Aorta (tissue), 5 donors: Measurements from ENCODE around the gene THBD. TPM values are rescaled to one million over a fixed set of nuclear protein-coding genes. Genes with fewer than 3 reads are reported as not detected.
A peak's percentile ranks its signal among the peaks of the same experiment; 100 is the strongest.

Source experiments
- ATAC-seq: fragments of 200-7000 bp; cut with Tn5 transposase; one replicate; pipeline ENCODE4 v1.9.1; 2022; ENCODE audit warnings: moderate library complexity; ENCODE audit not compliant: low FRiP score
- DNase-seq, 2 donors: peaks; one replicate each; pipeline ENCODE4 v3.0.0-alpha.2; 2020
- H3K27ac ChIP-seq, 2 donors: one replicate each; pipeline ENCODE4 v1.5.1; 2013; ENCODE audit warnings: low read length in 2 of 2, mild to moderate bottlenecking in 2 of 2, moderate library complexity in 2 of 2, control low read depth in 1 of 2, inconsistent platforms in 1 of 2, low read depth in 1 of 2
- H3K27me3 ChIP-seq, 2 donors: one replicate each; pipeline ENCODE4 v1.6.1; 2013; ENCODE audit warnings: control low read depth in 1 of 2, low read length in 1 of 2, mild to moderate bottlenecking in 1 of 2, moderate library complexity in 1 of 2; ENCODE audit not compliant: insufficient read depth in 2 of 2, control insufficient read depth in 1 of 2
- H3K36me3 ChIP-seq, 2 donors: one replicate each; pipeline ENCODE4 v1.6.1; 2013; ENCODE audit warnings: control low read depth in 1 of 2, low read length in 1 of 2, mild to moderate bottlenecking in 1 of 2; ENCODE audit not compliant: insufficient read depth in 2 of 2, control insufficient read depth in 1 of 2
- H3K4me1 ChIP-seq, 2 donors: one replicate each; pipeline ENCODE4 v1.6.1; 2013; ENCODE audit warnings: low read length in 2 of 2, control low read depth in 1 of 2, mild to moderate bottlenecking in 1 of 2, moderate library complexity in 1 of 2; ENCODE audit not compliant: insufficient read depth in 2 of 2, control insufficient read depth in 1 of 2
- H3K4me3 ChIP-seq, 2 donors: one replicate each; pipeline ENCODE4 v1.5.1; 2013; ENCODE audit warnings: low read length in 2 of 2, control low read depth in 1 of 2, mild to moderate bottlenecking in 1 of 2
- H3K9me3 ChIP-seq: one replicate; pipeline ENCODE4 v1.6.1; 2013; ENCODE audit warnings: mild to moderate bottlenecking, low read length; ENCODE audit not compliant: control insufficient read depth
- WGBS, 2 donors: extraction: QIAGEN DNeasy Blood & Tissue Kit; methylation state at CpG; one replicate each; pipeline ENCODE4 v1.1.7; 2013; 5-methylcytosine and 5-hydroxymethylcytosine counted together
- intact Hi-C, 2 donors: fragments of 100-400 bp; cut with DNase I; formaldehyde crosslinking; loops; one replicate each; pipeline versions ENCODE4 v1.14.2 to v1.15.0; 2022
- polyA plus RNA-seq, 2 donors: library from polyadenylated mRNA; stranded (reverse); fragments of 200-250 nt; gene quantifications; one replicate each; pipeline ENCODE4 v1.2.3, GENCODE V29; 2013
- total RNA-seq, 2 donors: library from RNA; stranded (reverse); fragmentation: NEBNext Ultra II Directional; extraction: Animal tissue kit (Norgen Biotek cat#: 25700); gene quantifications; one replicate each; pipeline ENCODE4 v1.2.1, GENCODE V29; 2021
- donor health status: healthy with polysubstance abuse.
- donor health status: Bipolar disorder and iron deficiency.
- donor health status: DM: no; HTN: no; CAD: no.
- donor health status: DM: no; HTN: no; CAD: no.
- donor health status: DM: yes; HTN: yes; CAD: no.

Gene THBD
- total and polyA plus RNA-seq, 4 donors, result 8.5 to 79.8 (median 53.7) TPM

DNA sequence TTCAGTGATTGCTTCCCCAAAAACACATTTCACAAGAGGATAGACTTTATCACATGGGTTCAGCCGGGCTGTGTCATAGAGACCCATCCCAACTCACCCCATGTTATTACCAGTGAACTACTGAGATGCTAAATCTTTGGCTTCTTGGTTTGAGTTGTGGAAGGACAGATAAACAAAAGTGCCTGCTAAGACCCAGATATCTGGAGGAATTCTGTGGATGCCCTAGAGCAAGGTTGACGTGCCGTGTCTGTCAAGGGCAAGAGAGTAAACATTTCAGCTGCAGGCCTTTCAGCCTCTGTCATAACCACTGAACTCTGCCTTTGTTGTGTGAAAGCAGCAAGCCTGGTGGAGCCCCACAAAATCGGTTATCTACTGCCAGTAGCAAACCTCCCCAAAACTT is 11.2 kb upstream of the THBD start:
- intact Hi-C loops, result loop anchor here (5.0 kb wide), 2 partner anchors 87 to 298 kb away; no protein-coding TSS in a partner anchor
- 95 to 96% methylated on average over 4 of the region's 4 CpGs for WGBS, 2 donors
- DNase-seq, result no peak

DNA sequence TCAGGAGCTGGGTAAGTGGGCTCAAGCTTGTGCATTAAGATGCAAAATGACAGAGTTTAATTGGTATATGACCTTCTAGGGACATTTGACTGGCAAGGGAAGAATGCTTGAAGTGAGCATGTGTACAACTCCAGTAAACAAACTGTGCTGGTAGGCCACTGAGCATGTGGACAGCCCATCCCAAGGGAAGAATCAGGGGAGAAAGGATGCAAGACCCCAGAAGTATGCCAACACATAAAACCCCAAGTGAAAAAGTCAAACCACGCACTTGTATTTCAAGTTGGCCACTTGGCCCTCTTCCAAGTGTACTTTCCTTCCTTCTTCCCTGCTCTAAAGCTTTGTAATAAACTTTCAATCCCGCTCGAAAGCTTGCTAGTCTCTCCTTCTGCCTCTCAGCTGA is 10.4 kb upstream of the THBD start:
- 39 to 43% methylated on average over 3 of the region's 3 CpGs for whole genome bisulfite sequencing, 2 donors
- no peaks in the 10 kb centered on the region for H3K36me3 ChIP-seq
- H3K4me1 ChIP-seq, result peaks cover 10 to 14% of the 10 kb centered on the region in 2 donors
- intact Hi-C loops, result loop anchor here (5.0 kb wide), 2 partner anchors 87 to 298 kb away; no protein-coding TSS in a partner anchor
- no peaks in the 10 kb centered on the region for H3K9me3 ChIP-seq
- H3K4me3 ChIP-seq, result no peak overlapping the region
- peak in 1 of 2 donors; percentile 21 for DNase-seq
- peak overlapping the region; percentile 33 to 91 for H3K27ac ChIP-seq
- H3K27me3 ChIP-seq, result no peaks in the 10 kb centered on the region
- no peak for ATAC-seq

More for the DNA sequence above, 11.2 kb upstream of the THBD start:
- Histone ChIP-seq H3K9me3 (no peaks in the 10 kb centered on the region), H3K4me3 (no peak overlapping the region), H3K36me3 (no peaks in the 10 kb centered on the region), H3K4me1 (peaks cover 10 to 14% of the 10 kb centered on the region in 2 donors), H3K27ac (peak overlapping the region; percentile 91 to 99), H3K27me3 (no peaks in the 10 kb centered on the region)
- ATAC-seq, result no peak

DNA sequence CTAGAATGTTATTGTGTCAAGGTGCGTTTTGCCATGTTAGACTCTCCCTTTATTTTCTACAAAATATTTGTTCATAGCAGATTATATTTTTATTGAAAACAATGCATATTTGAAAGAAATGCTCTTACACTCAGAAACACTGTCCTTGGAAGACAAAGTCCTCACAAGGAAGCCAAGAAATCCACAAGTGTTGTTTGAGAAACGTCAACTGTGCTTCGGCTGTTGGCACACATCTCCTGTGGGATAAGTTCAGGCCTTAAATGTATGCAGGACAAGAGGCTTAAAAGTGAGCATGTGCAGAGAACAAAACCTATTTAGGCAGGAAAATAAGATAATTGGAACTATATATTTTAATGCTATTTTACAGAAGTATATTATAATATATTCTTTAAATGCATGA is 9.5 kb upstream of the THBD start:
- WGBS, 2 donors, result 44 to 47% methylated on average over 3 of the region's 3 CpGs
- Histone ChIP-seq H3K36me3 (no peaks in the 10 kb centered on the region), H3K4me3 (no peak overlapping the region), H3K9me3 (no peaks in the 10 kb centered on the region), H3K27me3 (no peaks in the 10 kb centered on the region), H3K4me1 (peaks cover 10 to 14% of the 10 kb centered on the region in 2 donors), H3K27ac (no peak overlapping the region)
- intact Hi-C loops, result no loop called here
- ATAC-seq (no peak), DNase-seq (no peak)

GRCh38 chr20:23058240-23058639 is 8.8 kb upstream of the THBD start:
- Histone ChIP-seq H3K4me1 (peaks cover 10 to 14% of the 10 kb centered on the region in 2 donors), H3K4me3 (no peak overlapping the region), H3K9me3 (no peaks in the 10 kb centered on the region), H3K27ac (no peak overlapping the region), H3K36me3 (no peaks in the 10 kb centered on the region), H3K27me3 (no peaks in the 10 kb centered on the region)
- intact Hi-C loops, result no loop called here
- no peak for ATAC-seq
- 61 to 70% methylated on average over 1 of the region's 1 CpG for WGBS, 2 donors
- no peak for DNase-seq

GRCh38 chr20:23052904-23053303 is 3.4 kb upstream of the THBD start:
- no peaks in the 10 kb centered on the region for H3K4me1 ChIP-seq
- H3K36me3 ChIP-seq, result no peaks in the 10 kb centered on the region
- H3K4me3 ChIP-seq, result no peak overlapping the region
- H3K27me3 ChIP-seq, result no peaks in the 10 kb centered on the region
- H3K9me3 ChIP-seq, result no peaks in the 10 kb centered on the region
- 91 to 94% methylated on average over 5 of the region's 5 CpGs for WGBS, 2 donors
- intact Hi-C loops, result loop anchor here in 1 of 2 donors (5.0 kb wide), 4 partner anchors 34 to 361 kb away; partner anchors contain the start of genes CD93 and NXT1
- DNase-seq (no peak), ATAC-seq (no peak)
- H3K27ac ChIP-seq, result no peak overlapping the region

DNA sequence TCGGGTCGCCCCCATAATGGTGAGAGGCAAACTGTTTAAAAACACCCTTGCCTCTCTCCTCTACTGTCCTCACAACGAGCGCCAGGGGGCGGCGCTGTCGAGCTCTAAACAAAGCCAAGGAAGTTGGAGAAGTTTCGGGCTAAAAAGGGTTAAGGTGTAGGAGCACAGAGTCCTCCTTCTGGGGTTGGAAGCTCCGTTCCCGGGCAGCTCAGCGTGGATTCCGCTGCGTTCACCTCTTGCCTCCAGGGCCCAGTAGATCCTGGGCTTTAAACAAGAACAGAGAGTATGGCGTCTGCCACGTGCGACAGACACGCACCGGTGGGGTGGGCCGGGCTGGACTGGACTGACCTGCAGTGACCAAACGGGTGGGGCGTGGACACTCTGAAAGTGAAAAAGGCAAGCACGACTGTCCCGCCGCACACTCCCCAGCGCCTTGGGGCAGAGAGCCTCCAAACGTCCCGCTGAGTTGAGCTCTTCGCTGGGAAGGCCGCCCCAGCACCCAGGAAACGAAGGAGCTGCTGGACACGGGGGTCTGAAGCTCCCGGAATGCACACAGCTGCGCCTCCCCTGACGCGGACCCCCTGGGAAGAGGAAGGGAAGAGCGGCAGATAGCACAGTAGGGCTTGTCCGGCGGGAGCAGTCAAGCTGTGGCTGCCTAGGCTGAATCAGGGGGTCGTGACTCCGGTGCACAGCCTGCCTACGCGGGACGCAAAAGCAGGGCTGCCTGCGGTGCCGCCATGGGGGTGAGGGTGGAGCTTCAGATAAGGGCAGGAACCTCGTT is 1.6 kb upstream of the THBD start:
- 21 to 26% methylated on average over 46 of the region's 46 CpGs for WGBS, 2 donors
- H3K9me3 ChIP-seq, result no peaks in the 10 kb centered on the region
- DNase-seq, result peak; percentile 92 to 96
- no peaks in the 10 kb centered on the region for H3K36me3 ChIP-seq
- no peaks in the 10 kb centered on the region for H3K4me1 ChIP-seq
- intact Hi-C loops, result loop anchor here (1.0 to 5.0 kb wide), 6 partner anchors 36 to 359 kb away; partner anchors contain the start of genes CD93 (in 1 of the 2) and NXT1 (in 1 of the 2)
- peak overlapping the region in 1 of 2 donors; percentile 53 for H3K27ac ChIP-seq
- no peaks in the 10 kb centered on the region for H3K27me3 ChIP-seq
- H3K4me3 ChIP-seq, result peak overlapping the region; percentile 19 to 41
- peak; percentile 65 for ATAC-seq

GRCh38 chr20:23050076-23050838 is 785 bp upstream of the THBD start:
- H3K4me1 ChIP-seq, result no peaks in the 10 kb centered on the region
- H3K4me3 ChIP-seq, result peak overlapping the region; percentile 41 to 59
- H3K27ac ChIP-seq, result peak overlapping the region; percentile 11 to 84
- ATAC-seq (peak; percentile 55), DNase-seq (peak; percentile 77 to 91)
- no peaks in the 10 kb centered on the region for H3K27me3 ChIP-seq
- no peaks in the 10 kb centered on the region for H3K36me3 ChIP-seq
- WGBS, 2 donors, result 0 to 1% methylated on average over 45 to 48 of the region's 48 CpGs
- no peaks in the 10 kb centered on the region for H3K9me3 ChIP-seq
- intact Hi-C loops, result loop anchor here (2.0 to 5.0 kb wide), 5 partner anchors 37 to 358 kb away; partner anchors contain the start of genes CD93 (in 1 of the 2) and NXT1 (in 1 of the 2)

DNA sequence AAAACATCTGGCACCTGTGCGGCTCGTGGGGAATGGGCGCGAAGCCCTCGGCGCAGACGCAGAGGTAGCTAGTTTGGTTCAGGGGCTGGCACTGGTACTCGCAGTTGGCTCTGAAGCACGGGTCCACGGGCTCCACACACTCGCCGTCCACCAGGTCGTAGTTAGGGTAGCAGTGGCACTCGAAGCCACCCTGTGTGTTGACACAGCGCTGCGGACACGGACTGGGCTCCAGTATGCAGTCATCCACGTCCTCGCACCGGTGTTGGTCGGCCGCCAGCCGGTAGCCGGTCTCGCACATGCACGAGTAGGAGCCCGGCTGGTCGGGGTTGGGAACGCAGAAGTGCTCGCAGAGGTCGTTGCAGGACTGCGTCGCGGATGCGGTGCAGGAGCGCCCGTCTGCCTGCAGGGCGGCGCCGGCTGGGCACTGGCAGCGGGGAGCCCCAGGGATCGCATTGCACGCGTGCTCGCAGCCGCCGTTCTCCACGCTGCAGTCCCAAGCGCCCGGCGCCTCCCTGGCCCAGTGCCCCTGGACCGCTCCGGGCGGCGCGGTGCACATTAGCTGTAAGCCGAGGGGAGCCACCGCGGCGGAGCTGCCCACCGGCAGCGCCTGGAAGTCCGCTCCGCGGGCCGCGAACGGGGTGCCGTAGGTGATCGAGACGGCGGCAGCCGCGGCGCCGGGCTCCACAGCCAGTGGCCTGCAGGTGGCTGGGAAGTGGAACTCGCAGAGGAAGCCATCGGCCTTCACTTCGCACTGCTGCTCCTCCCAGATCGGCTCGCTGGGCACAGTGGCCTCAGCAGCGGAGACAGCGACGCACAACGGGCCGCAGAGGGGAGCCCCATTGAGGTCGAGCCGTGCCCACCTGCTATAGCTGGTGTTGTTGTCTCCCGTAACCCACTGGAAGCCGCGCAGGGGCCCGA is 930 bp downstream of the THBD start:
- peak; percentile 49 for ATAC-seq
- Histone ChIP-seq H3K36me3 (no peaks in the 10 kb centered on the region), H3K27ac (peak overlapping the region in 1 of 2 donors; percentile 84), H3K9me3 (no peaks in the 10 kb centered on the region), H3K4me3 (peak overlapping the region; percentile 41 to 59), H3K4me1 (no peaks in the 10 kb centered on the region), H3K27me3 (no peaks in the 10 kb centered on the region)
- intact Hi-C loops, result loop anchor here in 1 of 2 donors (5.0 to 10.0 kb wide), 3 partner anchors 294 to 714 kb away; no protein-coding TSS in a partner anchor
- DNase-seq, result peak; percentile 88 to 89
- 2% methylated on average over 91 to 92 of the region's 92 CpGs for WGBS, 2 donors
